Glomerular endothelial cell (primary cell): ENCODE measurements around the gene LPP. TPM values are rescaled to one million over a fixed set of nuclear protein-coding genes. Genes with fewer than 3 reads are reported as not detected.

Experiments used
- DNase-seq: peaks from one replicate; pipeline ENCODE4 v3.0.0-alpha.2; 2011; ENCODE audit warnings: low read depth, low spot score; ENCODE audit errors: extremely low read depth
- total RNA-seq: library from RNA; depleted of rRNA; stranded (reverse); fragments of >200 nt; gene quantifications from 2 replicates; pipeline ENCODE4 v1.2.3, GENCODE V29; 2015

Gene LPP
- total RNA-seq, 1 donor from 2014 or later, result 132 TPM

- DNase-seq, result no peak
These were observed 115.1 kb downstream of the LPP start for GRCh38 chr3:188269040-188269439.

DNA sequence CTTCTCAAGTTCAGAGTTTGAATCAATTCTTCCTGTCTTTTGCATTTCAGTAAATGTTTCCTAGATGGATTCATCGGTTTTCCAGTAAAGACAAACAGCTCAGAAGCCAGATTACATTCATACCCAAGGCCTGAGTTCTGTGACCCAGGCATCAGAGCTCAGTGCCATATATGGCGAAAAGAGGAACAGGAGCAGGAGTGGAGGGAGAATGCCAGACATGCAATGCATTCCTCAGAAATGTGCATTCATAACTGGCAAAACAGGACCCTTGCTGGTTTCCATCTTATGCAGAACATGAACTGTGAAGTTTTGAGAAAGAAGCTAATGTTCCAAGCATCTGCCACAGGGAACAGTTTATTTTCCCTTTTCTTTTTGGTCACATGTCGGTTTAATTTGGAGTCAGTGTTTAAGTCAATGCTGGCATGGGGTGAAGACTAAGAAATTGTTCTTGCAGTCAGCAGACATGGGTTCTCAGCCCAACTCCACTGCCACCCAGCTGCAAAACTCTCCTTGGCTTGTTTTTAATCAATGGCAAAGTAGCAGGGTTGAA lies 116.5 kb downstream of the LPP start:
- DNase-seq, result no peak

DNA sequence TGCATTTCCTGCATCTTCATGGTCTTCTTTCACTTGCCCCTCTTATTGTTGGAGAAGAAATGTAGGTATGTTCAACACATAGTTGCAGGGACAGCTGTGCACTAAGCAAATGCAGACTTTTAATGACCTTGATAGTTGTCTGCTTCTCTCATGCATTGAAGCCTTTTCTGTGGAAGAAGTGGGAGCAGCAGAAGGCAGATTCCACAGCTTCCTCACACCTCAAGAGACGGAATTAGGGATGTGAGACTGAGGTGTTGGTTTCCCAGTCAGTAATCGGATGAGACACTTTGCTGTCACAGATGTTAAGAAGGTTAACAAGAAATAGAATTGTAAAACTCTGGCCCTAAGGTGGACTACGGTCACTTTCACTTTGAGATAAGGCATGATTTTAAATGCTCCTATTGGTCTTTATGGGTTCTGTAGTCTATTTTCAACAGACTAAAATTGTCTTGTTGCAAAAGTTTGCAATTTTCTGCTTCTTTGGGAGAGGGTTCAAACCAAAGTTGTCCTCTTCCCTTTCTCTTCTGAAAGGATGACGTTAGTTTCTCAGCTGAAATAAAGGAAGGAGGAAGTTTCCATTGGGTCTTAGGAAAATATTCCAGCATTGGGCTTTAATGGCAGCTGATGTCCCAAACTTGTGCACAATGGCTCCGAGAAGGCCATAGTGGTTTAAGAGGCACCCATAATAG lies 117.4 kb downstream of the LPP start:
- DNase-seq, result no peak

DNA sequence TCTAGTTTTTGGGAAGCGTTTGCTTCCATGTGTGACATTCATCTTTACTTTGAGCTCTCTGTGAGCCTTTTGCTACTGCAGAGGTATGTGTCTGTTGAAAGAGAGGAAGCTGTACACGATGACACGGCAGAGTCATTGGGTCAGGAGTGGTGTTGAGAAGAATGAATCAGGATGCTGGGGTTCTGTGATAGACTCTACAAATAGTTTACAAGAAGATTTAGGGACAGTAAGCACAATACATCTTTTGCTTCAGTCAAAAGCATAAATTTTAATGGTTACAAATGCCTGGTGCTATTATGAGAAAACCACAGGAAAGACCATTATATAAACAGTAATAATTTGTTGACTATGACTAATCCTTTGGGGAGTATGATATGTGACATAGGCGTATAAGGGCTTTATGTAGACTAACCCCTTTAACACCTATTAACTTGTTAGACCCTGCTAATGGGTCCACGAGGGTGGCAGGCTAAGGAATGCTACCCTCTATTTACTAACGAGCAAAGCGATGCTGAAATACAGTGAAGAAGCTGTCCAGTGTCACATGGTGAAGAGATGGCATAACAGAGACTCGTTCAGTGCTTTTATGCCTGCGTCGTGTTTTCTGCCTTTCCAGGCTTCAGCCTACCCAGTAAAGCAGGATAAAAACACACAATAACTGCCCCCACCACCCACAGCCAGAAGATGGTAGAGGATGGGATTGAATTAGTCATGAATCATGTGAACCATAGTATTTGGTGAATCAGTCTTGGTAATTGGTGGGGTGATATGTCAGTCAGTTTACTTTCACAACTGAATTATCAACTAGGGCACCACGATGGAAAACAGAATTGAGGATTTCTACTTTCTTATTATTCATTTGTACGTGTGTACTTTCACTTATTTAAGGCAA lies 118.8 kb downstream of the LPP start:
- no peak for DNase-seq

- no peak for DNase-seq
These were observed 120.4 kb downstream of the LPP start for GRCh38 chr3:188274249-188274915.

GRCh38 chr3:188276375-188276774 lies 122.4 kb downstream of the LPP start:
- no peak for DNase-seq

DNA sequence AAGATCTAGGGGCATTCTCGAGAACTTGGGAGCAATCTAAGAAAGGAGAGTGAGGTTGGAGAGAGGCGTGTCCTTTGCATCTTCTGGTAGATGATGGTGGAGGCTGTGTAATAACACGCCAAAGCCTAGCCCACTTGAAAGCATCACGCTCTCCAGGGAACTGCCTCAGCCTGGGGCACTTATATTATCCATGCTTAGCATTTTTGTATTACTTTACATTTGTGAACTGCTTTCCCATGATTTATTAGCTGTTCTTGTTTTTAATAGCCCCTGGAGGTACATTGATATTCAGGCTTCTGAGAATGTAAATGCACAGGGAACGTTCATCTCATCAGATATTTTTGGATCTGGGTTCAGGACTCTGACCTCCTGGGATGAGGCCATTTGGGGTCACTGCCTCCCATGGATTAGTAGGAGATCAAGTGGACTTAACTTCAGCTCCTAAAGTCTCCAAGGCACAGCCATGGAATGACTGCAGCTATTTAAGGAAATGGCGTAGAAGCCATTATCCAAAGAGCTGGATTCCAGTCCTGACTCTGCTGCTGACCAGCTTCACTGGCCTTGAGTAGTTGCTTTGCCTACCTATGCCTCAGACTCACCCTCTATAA lies 124.9 kb downstream of the LPP start:
- no peak for DNase-seq

GRCh38 chr3:188279502-188280335 lies 125.8 kb downstream of the LPP start:
- DNase-seq, result no peak

DNA sequence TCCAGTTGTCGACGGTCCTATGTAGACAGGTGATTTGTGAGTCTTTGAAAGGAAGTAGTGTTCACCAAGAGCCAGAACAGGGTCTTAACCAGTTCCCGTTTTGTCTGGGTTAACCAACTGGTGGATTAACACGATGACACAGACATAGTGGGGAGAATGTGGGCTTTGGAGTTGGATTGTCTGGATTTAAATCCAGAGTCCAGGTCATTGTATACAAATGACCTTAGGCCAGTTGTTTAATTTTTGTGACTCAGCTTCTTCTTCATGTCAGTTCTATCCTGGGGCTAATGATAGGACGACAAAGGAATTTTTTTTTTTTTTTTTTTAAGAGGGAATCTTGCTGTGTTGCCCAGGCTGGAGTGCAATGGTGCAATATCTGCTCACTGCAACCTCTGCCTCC lies 126.7 kb downstream of the LPP start:
- no peak for DNase-seq

- no peak for DNase-seq
These were observed 128.9 kb downstream of the LPP start for GRCh38 chr3:188282871-188283270.

DNA sequence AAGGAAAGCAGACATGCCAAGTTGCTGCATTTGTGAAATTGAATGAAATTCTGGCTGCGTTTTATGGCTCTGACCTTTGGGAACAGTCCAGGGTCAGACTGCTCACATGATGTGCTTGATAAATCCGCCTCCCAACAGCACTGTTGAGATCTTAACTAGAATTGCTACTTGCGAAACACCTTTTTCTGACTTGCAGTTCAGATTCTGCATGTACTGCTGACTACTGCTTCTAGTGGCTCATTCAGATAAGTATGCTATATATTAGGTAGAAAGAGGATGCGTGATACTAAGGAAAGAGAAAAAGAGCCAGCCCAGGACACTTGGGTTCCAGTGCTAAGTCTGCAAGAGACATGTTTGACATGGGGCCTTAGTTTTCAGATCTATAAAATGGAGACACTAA lies 129.4 kb downstream of the LPP start:
- DNase-seq, result no peak

GRCh38 chr3:188284455-188285212 lies 130.7 kb downstream of the LPP start:
- DNase-seq, result no peak

- DNase-seq, result no peak
These were observed 132.1 kb downstream of the LPP start for GRCh38 chr3:188286087-188286513.

DNA sequence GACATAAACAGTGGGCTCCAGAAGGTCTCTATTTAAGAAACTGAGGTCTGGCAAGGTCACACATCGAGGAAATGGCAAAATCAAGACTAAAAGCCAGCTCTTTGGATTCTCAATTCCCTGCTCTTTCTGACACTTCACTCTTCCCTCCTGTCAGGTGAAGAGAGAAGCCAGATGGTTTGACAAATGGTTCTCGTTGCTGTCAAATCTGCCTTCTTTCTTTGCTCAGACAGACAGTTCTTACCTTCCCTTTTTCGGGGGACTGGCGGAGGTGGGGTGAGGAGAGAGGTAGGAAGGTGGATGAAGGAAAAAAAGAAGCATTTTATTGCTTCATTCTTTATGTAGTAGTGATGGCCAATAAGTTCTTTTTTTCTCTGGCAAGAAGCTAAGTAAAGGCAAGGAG lies 133.4 kb downstream of the LPP start:
- DNase-seq, result no peak

- DNase-seq, result no peak
These were observed 134.0 kb downstream of the LPP start for GRCh38 chr3:188287762-188288505.

DNA sequence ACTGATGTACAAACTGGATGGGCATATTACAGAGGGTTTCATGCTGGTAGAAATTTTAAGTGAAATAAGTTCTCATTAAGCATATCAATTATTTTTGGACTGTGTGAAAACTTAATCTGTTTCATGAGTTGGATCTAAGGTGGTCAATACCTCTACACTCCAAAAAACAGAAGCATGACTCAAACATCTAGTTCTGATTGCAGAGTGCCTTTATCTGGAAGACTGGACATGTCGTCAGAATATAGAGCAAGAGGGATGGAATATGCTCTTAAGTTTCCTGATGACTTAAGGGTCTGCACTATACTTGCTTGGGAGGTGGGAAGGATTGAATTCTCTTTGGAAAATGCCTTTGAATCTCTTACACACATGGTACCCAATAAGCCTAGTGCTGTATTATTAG lies 138.3 kb downstream of the LPP start:
- no peak for DNase-seq

- DNase-seq, result no peak
These were observed 138.9 kb downstream of the LPP start for GRCh38 chr3:188292827-188293226.

DNA sequence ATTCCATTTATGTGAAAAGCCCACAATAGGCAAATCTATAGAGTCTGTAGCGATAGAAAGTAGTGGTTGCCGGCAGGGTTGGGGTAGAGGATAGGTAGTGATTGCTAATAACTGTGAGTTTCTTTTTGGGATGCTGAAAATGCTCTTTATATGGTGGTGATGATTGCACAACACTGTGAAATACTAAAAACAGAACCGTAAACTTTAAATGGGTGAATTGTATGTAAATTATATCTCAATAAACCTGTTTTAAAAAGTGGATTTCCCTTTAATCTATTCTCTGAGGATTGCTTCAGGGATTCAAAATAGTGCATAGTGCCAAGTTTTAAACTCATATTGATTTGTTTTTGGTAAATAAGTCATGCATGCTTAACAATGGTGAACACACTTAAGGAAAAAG lies 140.2 kb downstream of the LPP start:
- no peak for DNase-seq
